NCI-H510A (cell line): ENCODE data around the gene TRAF3IP3.

Experiments used
- DNase-seq: peaks from one replicate; lab custom pipeline; 2025; lab: John Stamatoyannopoulos, UW

TRAF3IP3 gene

DNA sequence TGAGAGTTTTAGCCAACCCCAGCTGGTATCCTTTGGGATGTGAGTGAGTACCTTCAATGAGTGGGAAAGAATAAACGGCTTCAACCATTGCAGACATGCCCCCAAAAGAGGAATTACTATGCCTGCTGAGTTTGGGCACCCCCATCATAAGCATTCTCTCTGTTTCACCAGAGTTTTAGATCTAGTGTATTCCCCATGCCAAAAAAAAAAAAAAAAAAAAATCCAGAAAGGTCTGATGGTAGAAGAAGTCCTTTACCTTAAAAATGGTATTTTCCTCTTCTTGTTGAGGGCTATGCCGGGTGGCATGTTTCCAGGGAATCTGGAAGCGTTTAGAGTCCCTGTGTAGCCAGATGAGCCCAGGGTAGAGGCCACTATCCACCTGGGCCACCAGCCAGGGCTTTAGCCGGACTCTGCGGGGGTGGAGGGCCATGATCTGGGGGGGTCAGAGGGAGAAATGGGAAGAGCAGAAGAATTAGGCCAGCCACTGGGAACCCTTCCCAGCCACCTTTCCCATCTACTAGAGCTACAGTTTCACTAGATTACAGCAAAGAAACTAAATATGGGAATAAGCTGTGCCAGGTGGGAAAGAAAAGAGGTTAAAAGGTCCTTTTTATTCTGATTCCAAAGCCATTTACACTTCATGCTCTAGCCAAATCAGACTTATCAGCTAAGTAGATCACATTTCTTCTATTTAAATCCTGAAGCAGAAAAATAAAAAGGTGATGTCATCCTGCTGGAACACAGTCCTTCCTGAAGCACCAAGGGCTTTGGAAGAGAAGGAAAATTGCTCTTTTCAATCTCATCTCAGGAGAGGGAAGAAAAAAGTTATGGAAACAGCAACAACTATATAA lies 45.4 kb downstream of the TRAF3IP3 start:
- DNase-seq = no peak

DNA sequence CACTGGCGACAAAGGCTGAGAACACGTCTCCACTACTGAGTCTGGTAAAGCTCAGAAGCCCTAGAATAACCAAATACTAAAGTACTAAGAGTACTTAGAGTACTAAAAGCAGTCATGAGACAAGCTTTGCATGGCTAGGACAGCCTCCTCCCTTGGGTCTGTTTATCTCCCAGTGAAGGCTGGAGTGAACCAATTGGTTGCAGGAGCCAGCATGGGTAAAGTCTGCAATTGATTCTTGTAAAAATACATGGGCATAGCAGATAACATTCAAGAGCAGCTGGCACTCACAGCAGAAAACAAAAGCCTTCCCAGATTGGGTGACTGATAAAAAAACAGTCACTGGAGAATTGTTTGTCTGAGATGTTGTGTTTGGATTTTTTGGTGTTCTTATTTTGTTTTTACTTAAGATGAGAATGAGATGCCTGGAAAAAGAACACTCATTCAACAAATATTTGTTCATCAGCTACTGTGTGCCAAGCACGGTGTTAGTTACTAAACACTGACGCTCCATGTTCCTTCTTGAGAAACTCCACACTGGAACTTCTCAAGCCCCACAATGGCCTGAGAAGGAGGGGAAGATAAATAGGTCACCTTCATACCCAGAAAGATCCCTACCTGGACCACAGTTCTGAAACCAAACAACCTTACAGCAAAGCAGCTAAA lies 46.4 kb downstream of the TRAF3IP3 start:
- no peak for DNase-seq

DNA sequence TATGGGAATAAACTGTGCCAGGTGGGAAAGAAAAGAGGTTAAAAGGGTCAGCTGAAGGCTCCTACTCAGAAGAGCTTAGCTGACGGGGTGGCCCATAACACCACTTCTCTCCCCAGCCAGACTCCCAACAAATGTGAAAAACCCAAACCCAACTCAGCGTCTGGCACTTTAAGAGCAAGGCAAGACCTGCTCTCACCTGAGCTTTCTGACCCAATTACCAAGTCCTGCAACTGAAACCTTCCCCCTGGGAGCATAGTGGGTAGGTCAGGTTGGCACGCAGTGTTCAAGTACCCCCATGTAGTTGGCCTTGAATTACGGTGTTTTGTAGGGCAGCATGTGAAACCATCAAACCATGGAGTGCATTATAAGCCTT lies 46.9 kb downstream of the TRAF3IP3 start:
- DNase-seq = no peak

DNA sequence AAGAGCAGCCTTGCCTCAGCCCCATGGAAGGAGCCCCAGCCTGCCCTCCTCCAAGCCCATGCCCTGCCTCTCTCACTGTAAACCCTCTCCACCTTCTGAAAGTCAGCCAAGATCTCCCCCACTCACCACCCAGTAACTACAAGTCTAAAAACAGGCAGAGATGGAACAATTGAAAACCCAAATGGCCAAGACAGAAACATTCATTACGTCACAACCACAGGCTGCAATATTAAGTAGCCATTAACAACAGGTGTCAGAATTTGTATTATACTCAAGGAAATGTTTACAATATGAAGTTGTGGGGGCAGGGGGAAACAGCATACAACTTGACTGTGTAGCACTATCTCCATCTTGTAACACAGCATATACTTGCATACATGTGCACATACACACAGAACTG lies 47.7 kb downstream of the TRAF3IP3 start:
- DNase-seq = no peak

DNA sequence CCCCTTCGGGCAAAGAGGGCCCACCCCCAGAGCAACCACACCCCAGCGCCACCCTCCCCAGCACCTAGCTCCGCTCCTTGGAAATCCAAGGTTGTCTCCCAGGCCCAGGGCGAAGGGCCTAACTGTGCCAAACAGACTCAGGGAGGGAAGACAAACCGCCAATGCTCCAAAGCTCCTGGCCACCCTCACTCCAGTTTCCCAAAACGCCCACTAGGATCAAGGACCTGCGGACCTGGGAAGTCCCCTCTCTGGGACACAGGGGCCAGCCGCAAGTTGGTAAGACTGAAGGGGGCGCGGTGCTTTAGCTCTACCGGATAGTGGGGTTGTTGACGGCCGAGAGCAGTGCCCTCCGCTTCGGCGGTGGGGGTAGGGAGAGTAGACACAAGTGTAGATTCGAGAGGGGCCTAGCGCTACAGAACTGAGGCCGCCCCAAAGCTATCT lies 49.5 kb downstream of the TRAF3IP3 start:
- no peak for DNase-seq

DNA sequence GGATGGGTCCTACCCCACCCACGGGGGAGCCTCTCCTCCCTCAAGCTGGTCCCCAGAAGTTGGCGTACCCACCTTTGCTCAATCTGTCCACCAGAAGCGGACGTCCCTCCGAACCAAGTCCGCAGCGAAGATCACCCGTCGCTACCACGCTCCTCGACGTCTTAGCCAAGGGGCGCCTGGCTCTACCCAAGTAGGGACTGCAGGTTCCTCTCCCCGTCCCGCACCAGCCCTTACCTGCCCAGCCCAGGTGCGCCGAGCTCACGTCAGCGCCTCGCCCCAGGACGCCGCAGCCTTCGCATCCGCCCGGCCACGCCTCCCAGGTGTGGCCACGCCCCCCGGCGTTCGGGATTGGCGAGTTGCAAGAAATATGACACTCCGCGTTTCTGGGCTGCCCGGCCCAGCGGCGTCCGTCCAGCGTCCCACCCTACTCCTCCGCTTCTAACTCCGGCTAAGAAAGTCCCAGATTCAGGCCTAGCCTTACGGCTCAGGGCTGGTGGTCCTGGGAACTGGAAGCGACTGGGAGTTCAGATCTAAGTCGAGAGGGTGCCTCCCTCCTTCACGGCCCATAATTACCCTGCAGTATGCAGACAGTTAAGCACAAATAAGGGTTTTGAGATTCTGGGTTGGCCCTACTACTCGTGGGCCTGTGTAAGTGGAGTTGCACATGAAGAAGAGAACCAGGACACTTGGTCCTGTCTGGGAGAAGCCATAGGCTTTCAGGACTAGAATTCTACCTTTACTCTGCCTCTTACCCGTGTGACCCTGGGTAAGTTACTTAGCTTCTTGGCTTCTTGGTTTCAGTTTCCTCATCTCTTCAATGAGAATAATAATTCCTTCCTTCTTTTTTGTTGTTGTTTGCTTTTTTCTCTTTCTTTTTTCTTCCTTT lies 50.3 kb downstream of the TRAF3IP3 start, which contains the start of gene IRF6:
TSS of gene IRF6 (minus strand) at position 268 of the 886 bp plus-strand sequence. CDS start 4,729 bp downstream, outside the sequence.
- peak; percentile 89 for DNase-seq

DNA sequence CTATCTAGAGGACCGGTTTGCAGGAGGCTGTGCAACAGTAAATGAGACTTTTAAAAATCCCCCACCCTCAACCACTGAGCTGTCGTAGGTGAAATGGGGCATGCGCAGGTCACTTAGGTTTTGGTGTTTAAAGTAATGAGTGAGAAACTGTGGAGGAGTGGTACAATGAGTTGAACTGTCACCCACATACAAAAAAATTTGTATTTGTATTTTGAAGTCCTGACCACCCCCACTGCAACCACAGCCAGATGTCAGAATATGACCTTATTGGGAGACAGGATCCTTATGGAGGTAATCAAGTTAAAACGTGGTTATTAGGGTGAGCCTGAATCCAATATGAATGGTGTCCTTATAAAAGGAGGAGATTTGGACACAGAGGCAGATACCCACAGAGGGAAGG lies 51.7 kb downstream of the TRAF3IP3 start:
- no peak for DNase-seq

DNA sequence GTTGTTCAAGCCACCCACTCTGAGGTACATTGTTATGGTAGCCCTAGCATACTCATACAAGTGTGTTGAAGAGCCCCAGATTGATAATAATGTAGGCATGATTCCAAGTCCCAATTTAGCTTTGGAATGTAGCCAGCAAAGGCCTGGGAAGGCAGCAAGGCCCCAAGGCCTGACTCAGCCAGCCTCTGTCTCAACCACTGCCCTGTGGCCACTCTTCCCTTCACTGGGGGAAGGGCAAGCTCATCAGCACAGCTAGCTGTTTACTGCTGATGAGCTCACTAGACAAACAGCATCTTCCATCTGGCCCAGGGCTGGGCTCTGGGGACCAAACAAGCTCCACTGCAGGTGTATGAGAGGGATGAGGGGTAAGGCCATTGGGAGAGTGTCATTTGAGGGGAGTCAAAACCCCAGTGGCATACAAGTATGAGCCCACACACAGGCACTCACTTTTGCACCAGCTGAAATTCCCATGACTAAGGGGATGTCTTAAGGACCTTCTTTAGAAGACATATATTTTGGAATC lies 52.3 kb downstream of the TRAF3IP3 start:
- DNase-seq = peak; percentile 30

DNA sequence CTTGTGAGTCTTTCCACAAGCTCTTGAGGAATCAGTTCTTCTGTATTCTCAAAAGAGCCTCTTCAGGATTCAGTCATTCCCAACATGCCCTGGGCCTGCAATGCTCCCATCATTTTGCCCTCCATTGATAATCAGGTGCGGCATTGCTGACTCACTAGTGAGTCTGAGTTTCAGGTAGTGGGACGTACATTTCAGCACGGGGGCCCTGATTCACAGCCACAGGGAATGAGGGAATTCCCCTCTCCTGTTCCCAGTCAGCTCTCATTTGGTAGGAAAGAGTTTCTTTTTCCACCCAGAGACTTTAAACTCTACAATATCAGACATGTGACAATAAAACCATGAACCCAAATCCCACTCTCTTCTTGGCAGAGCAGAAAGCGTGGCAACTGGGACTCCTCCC lies 53.8 kb downstream of the TRAF3IP3 start:
- no peak for DNase-seq

DNA sequence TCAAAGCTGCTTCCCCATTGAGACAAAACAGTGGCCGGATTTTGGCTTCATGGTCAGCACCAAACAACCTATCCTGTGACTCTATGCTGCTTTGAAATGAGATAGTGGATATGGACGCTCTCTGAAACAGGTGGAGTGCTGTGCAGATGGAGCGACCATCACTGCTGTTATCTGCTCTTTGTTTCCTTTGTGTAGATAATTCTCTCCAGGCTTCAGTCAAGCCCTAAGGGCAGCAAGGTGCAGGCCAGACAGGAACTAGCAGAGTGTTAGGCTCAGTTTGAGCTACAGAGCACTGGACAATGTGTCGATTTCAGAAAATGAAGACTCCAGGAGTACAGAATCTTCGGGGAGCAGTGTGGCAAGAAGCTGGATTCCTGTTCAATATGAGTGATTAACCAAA lies 54.9 kb downstream of the TRAF3IP3 start:
- DNase-seq = no peak

DNA sequence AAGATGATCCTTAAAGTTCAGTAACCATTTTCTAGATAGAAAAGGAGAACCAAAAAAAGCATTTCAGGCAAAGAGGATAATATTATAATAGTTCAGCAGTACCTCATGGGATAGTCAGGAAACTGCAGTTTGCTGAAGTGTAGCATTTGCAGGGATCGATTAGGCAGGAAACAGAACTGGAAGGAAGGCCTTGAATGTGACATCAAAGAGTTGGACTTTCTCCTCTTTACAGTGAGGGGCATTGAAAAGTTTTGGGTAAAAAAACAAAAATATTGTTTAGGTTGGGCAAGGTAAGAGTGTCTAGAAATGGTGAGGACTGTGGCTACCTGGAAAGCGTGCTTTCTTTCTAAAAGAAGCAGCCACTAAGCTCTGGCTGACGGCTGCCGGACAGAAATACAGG lies 58.0 kb downstream of the TRAF3IP3 start:
- DNase-seq = no peak

DNA sequence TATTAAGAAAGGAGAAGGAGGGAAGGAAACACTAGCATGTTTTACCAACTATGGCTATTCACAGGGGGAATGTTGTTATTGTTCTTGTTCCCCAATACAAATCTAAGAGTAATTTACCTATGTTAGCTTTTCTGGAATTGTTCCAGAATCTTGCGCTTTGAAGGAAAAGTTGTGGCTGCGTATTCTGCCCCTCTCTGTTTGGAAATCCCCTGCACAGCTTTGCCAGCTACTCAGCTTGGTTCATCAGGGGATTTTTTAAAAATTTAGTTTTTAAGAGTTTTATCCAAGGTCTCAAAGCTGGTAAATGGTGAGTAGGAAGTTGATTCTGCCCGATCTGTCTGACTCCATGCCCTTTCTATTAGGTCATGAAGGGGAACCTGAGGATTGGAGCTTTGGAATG lies 59.6 kb downstream of the TRAF3IP3 start:
- no peak for DNase-seq

DNA sequence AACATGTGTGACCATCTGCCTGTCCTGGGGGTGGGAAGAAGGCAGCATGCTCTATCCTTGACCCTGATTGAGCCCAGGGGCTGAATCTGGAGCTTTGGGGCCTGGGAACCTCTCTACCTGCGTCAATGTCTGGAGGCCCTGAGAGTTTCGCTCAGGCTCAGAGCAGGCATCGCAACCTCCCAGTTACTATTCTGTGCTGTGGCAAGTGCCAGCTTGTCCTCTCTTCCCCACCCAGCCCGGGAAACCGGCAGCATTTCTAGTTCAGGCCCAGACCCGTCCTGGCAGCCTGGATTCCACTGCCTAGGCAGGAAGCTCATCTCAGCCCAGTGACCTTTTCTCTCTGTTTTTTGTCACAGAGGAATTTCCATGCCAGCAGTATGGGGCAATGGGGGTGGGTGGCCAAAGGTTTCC lies 60.1 kb downstream of the TRAF3IP3 start:
- peak; percentile 9 for DNase-seq

DNA sequence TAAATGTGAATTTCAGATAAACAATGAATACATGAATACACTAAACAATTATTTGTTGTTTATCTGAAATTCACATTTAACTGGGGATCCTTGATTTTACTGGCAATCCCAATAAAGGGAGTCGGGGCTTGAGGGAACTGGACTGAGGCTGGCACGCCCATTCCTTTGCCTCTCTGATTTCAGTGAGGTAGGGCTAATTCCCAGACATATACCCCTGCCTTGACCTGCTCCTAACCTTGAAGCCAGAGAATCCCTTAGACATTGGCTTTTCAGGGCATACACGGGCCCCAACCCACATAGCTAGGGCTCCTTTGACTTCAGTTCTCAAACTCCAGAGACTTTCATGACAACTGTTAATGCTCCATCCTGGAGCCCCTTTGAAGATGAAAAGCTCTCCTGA lies 61.1 kb downstream of the TRAF3IP3 start:
- DNase-seq = no peak

DNA sequence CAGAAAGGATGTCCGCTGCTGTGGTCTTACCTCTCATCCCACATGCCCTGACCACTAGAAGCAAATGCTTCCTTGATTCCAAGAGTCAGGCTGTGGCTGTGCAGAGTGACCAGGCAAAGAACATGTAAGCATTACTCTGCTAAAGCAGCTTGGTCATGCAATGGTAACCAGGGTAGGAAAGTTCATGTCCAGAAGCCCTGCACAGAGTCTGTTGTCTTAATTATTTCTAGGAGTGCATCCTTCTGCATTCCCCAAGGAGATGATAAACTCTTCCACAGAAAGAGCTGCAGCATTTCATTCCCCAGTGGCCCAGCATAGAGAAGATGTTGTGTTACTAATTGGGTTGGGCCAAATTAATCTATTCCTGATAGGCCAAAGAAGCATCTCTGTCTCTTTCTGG lies 61.8 kb downstream of the TRAF3IP3 start:
- no peak for DNase-seq

DNA sequence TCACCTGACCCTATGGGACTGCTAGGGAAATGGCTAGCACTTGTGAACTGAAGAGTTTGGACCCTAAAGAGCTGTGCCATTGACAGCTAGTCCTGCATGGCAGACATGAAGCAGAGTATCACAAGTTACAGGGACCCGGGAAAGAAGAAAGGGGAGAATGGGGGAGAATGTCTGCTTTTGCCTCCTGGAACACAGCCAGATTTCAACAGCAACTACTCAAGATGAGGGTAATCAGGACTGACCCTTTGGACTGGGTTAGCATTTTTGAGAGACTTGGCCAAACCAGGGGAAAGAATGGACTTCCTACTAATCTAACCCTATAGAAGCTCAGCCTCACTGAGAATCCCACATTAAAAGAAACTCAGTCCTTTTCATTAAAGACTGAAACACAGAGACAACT lies 63.2 kb downstream of the TRAF3IP3 start:
- DNase-seq = no peak

DNA sequence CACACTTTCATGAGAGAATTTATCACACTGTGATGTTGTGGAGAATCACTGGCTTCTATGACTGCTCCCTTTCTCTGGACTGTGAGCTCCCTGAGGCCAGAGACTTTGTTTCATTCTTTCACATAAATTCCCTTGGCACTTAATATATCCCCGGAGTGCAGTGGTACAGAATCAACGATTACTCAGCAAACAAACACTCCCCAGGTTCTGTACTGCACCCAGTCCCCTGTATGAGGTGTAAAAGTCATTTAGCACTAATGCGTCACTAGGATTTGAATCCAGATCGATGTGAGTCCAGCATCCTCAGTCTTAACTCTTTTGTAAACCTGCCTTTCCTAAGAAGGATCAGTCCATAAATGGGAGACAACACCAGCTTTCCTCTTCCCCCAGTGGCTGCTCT lies 65.1 kb downstream of the TRAF3IP3 start:
- no peak for DNase-seq

DNA sequence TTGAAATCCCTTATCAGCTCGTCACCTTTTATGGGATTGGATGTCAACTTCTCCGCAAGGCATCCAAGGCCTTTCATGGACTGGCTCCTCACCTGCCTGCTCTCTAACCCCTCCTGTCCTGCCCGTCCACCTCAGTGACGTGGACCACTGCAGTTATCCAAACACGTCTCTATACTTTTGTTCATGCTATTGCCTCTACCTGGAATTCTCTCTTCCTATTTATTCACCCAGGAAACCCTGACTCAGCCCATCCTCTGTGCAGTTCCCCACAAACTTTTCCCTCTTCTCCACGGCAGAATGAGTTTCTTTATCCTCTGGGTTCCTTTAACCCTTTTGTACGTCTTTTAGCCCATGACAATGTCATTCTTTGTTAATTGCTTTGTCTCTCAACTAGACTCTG lies 66.9 kb downstream of the TRAF3IP3 start:
- DNase-seq = no peak

DNA sequence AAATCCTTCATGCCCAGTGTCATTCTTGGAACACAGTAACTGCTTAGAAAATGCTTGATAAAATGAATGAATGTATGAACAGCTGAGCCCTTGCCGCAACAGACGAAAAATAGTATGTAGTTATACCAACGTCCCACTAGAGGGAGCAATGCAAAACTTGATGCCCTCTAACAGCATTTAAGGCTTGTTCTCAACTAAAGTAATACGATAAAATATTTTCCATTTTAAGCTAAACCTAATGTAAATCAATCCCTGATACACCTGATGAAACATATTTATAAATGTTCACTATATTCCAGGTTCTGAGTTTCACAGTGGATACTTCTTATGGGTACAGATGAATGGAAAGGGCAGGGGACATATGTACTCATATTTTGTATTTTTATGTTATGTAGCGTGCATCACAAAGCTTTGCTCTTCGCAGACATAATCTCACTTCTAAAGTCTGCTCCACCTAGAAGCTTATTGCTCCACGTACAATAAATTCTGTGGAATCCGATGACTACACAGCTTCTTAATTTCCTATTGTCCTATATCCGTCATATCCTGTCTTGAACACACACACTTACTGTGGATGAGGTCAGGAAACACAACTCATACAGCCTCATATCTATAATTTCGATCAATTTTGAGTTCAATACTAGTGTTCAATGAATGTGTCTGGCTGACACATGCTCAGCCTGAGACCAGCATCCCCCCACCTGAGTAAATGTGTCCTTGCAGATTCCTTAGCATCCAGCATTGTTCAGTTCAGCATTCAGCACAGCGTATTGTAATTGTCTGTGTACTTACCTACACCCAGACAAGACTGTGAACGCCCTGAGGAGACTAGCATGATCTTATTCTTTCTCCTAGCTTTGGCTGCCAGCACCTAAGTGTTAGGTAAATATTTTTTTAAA lies 67.5 kb downstream of the TRAF3IP3 start:
- DNase-seq = no peak

DNA sequence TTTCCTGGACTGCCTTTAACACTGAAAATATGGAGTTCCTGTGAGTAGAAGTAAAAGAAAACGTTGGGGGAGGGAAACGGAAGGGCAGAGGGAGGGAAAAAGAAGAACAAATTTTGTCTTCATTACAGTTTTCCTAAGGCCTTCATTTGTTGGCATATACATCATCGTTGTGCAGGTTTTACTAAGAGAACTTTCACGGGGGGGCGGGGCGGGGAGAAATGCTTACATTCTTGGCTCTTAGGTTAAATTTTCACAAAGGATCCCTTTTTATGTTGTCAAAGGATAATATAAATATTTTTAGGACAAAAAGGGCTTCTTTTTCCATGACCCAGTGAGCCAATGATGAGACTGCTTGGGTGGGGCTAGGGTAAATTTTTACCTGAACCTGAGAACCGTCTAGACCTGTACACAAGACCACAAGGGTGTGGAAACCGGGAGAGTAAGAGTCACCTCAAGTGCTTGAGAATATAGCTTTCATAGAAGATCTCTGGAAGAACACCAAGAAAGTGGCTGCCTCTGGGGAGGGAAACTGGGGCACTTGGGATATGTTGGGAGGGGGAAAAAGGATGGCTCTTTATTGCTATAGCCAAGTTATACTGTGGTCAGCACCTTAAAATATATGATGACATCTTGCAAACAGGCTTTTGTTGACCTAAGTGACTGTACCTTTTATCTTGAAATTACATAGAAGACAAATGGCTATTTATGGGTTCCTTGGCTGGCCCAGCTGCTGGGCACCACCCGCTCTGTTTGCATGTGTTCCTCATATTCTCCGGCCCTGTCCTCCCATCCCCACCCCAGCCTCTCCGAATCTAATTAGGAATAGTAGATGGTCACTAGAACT lies 70.0 kb downstream of the TRAF3IP3 start:
- DNase-seq = no peak
